Neural cell (in vitro differentiated cells): ENCODE measurements around the gene LSM10. TPM values are rescaled to one million over a fixed set of nuclear protein-coding genes. Genes with fewer than 3 reads are reported as not detected.

ENCODE experiments used
- H2AFZ ChIP-seq: fragments of 200-600, 300-800 bp; sonication (generic), shearing (Covaris generic); 2 replicates; pipeline ENCODE4 v1.6.0; 2014; ENCODE audit warnings: low read depth, mild to moderate bottlenecking, antibody characterized with exemption, low read length, moderate library complexity
- H3F3A ChIP-seq: fragments of 200-600 bp; shearing (Covaris generic); 2 replicates; pipeline ENCODE4 v1.6.1; 2016; ENCODE audit warnings: mild to moderate bottlenecking, moderate library complexity, mixed read lengths, antibody characterized with exemption, low read length; ENCODE audit not compliant: insufficient read depth, poor library complexity, severe bottlenecking
- H3K27ac ChIP-seq: fragments of 200-600, 300-800 bp; sonication (generic), shearing (Covaris generic); 2 replicates; pipeline ENCODE4 v1.5.1; 2014; ENCODE audit warnings: mild to moderate bottlenecking, low read length, moderate library complexity
- H3K27me3 ChIP-seq: fragments of 300-800, 200-600 bp; sonication (generic), shearing (Covaris generic); 2 replicates; pipeline ENCODE4 v1.6.0; 2014; ENCODE audit warnings: mild to moderate bottlenecking, low read depth, low read length, moderate library complexity; ENCODE audit not compliant: insufficient read depth
- H3K36me3 ChIP-seq: fragments of 300-800, 200-600 bp; sonication (generic), shearing (Covaris generic); 2 replicates; pipeline ENCODE4 v1.5.1; 2014; ENCODE audit warnings: mild to moderate bottlenecking, antibody characterized with exemption, low read length, moderate library complexity; ENCODE audit not compliant: insufficient read depth
- H3K4me2 ChIP-seq: fragments of 300-800, 200-600 bp; sonication (generic), shearing (Covaris generic); 2 replicates; pipeline ENCODE4 v1.6.0; 2014; ENCODE audit warnings: mild to moderate bottlenecking, low read length
- H3K4me3 ChIP-seq: fragments of 300-800, 200-600 bp; sonication (generic), shearing (Covaris generic); 2 replicates; pipeline ENCODE4 v1.5.1; 2014; ENCODE audit warnings: mild to moderate bottlenecking, low read length, moderate library complexity
- H3K79me2 ChIP-seq: fragments of 200-600 bp; shearing (Covaris generic); replicated peaks from 2 replicates; pipeline ENCODE4 v1.6.0; 2014; ENCODE audit warnings: mild to moderate bottlenecking, low read length, moderate library complexity; ENCODE audit not compliant: insufficient read depth
- H3K9ac ChIP-seq: fragments of 300-800, 200-600 bp; sonication (generic), shearing (Covaris generic); 2 replicates; pipeline ENCODE4 v1.6.1; 2016; ENCODE audit warnings: mild to moderate bottlenecking, low read length, mixed read lengths
- H3K9me2 ChIP-seq: fragments of 200-600 bp; shearing (Covaris generic); 2 replicates; pipeline ENCODE4 v1.6.1; 2016; ENCODE audit warnings: mild to moderate bottlenecking, low read length, mixed read lengths; ENCODE audit not compliant: insufficient read depth
- H3K9me3 ChIP-seq: fragments of 200-600, 300-800 bp; sonication (generic), shearing (Covaris generic); 2 replicates; pipeline ENCODE4 v1.6.1; 2016; ENCODE audit warnings: mild to moderate bottlenecking, mixed run types, low read length, moderate library complexity, mixed read lengths
- H4K20me1 ChIP-seq: fragments of 200-600 bp; shearing (Covaris generic); 2 replicates; pipeline ENCODE4 v1.6.1; 2016; ENCODE audit warnings: mild to moderate bottlenecking, mixed run types; ENCODE audit not compliant: insufficient read depth
- CTCF ChIP-seq: fragments of 450-650 bp; IDR thresholded peaks from 2 replicates; pipeline ENCODE4 v1.5.1; 2014; ENCODE audit warnings: antibody characterized with exemption, mild to moderate bottlenecking, moderate library complexity; ENCODE audit not compliant: poor library complexity, severe bottlenecking
- EP300 ChIP-seq: fragments of 450-650 bp; conservative IDR thresholded peaks from 2 replicates; pipeline ENCODE4 v1.6.1; 2014; ENCODE audit warnings: antibody characterized with exemption, mild to moderate bottlenecking, moderate library complexity; ENCODE audit not compliant: poor library complexity, severe bottlenecking
- EZH2 ChIP-seq: fragments of 200-600, 300-800 bp; shearing (Covaris generic), sonication (generic); IDR thresholded peaks from 2 replicates; pipeline ENCODE4 v1.6.1; 2014; ENCODE audit warnings: antibody characterized with exemption, low read length, borderline replicate concordance, mild to moderate bottlenecking; ENCODE audit not compliant: insufficient read depth, poor library complexity, severe bottlenecking
- MXI1 ChIP-seq: fragments of 450-650 bp; conservative IDR thresholded peaks from 2 replicates; pipeline ENCODE4 v1.6.1; 2014; ENCODE audit warnings: antibody characterized with exemption, mild to moderate bottlenecking; ENCODE audit not compliant: poor library complexity, severe bottlenecking
- POLR2AphosphoS5 ChIP-seq: IDR thresholded peaks from 2 replicates; pipeline ENCODE4 v1.6.1; 2012
- RAD21 ChIP-seq: fragments of 450-650 bp; conservative IDR thresholded peaks from 2 replicates; pipeline ENCODE4 v1.6.1; 2014; ENCODE audit warnings: antibody characterized with exemption, mild to moderate bottlenecking, moderate library complexity
- REST ChIP-seq: IDR thresholded peaks from 2 replicates; pipeline ENCODE4 v1.6.1; 2012; ENCODE audit warnings: borderline replicate concordance
- SMC3 ChIP-seq: fragments of 450-650 bp; conservative IDR thresholded peaks from 2 replicates; pipeline ENCODE4 v1.6.1; 2014; ENCODE audit warnings: antibody characterized with exemption, mild to moderate bottlenecking, moderate library complexity; ENCODE audit not compliant: poor library complexity
- TAF1 ChIP-seq: IDR thresholded peaks from 2 replicates; pipeline ENCODE4 v1.6.1; 2012; ENCODE audit warnings: low read depth
- polyA plus RNA-seq: library from polyadenylated mRNA; depleted of rRNA; stranded (reverse); fragments of >200 nt; gene quantifications from 2 replicates; pipeline ENCODE4 v1.2.3, GENCODE V29; 2014

The LSM10 gene
- polyA plus RNA-seq, 1 donor from 2014 or later = 1.3 TPM

GRCh38 chr1:36411674-36412648 lies 14.3 kb upstream of the LSM10 start:
- Histone ChIP-seq H4K20me1 (no peaks in the 10 kb centered on the region), H3K27ac (no peak overlapping the region), H3F3A (no peaks in the 10 kb centered on the region), H3K4me2 (no peak overlapping the region), H3K9me3 (no peaks in the 10 kb centered on the region), H3K36me3 (no peaks in the 10 kb centered on the region), H3K27me3 (no peaks in the 10 kb centered on the region), H3K4me3 (no peak overlapping the region), H3K79me2 (no peaks in the 10 kb centered on the region), H3K9ac (no peak overlapping the region), H3K9me2 (no peaks in the 10 kb centered on the region), H2AFZ (no peak overlapping the region)
- no peak for TF ChIP-seq RAD21
- no peak for TF ChIP-seq POLR2AphosphoS5
- no peak for TF ChIP-seq REST
- no peak for TF ChIP-seq MXI1
- no peak for TF ChIP-seq SMC3
- TF ChIP-seq EZH2 = no peak
- no peak for TF ChIP-seq TAF1
- no peak for TF ChIP-seq EP300
- no peak for TF ChIP-seq CTCF

GRCh38 chr1:36408479-36408878 lies 10.8 kb upstream of the LSM10 start:
- no peak for TF ChIP-seq EP300
- TF ChIP-seq POLR2AphosphoS5 = no peak
- TF ChIP-seq REST = no peak
- TF ChIP-seq RAD21 = no peak
- TF ChIP-seq EZH2 = no peak
- TF ChIP-seq SMC3 = no peak
- TF ChIP-seq TAF1 = no peak
- no peak for TF ChIP-seq CTCF
- no peak for TF ChIP-seq MXI1
- H2AFZ ChIP-seq = no peak overlapping the region
- H3K4me2 ChIP-seq = no peak overlapping the region

More at GRCh38 chr1:36408479-36408878, 10.8 kb upstream of the LSM10 start:
- no peaks in the 10 kb centered on the region for H4K20me1 ChIP-seq
- H3F3A ChIP-seq = no peaks in the 10 kb centered on the region
- no peak overlapping the region for H3K27ac ChIP-seq
- no peaks in the 10 kb centered on the region for H3K9me3 ChIP-seq
- no peak overlapping the region for H3K9ac ChIP-seq
- H3K79me2 ChIP-seq = no peaks in the 10 kb centered on the region
- H3K4me3 ChIP-seq = no peak overlapping the region
- H3K27me3 ChIP-seq = no peaks in the 10 kb centered on the region
- no peaks in the 10 kb centered on the region for H3K36me3 ChIP-seq
- H3K9me2 ChIP-seq = no peaks in the 10 kb centered on the region
